Brain microvascular endothelial cell (primary cell): ENCODE measurements around the gene ANKRD36.
"Not testable (repeated sequence)": the region's sequence is repeated elsewhere in the genome, so short reads cannot be mapped to it uniquely, and the experiment has no call there.

Experiments used
- DNase-seq: peaks from one replicate; pipeline ENCODE4 v3.0.0-alpha.2; 2020
- H3K27ac ChIP-seq: fragments of 250-450 bp; sonication (Bioruptor Pico); 2 replicates; pipeline ENCODE4 v1.5.1; 2020; ENCODE audit warnings: mild to moderate bottlenecking, moderate library complexity
- H3K27me3 ChIP-seq: fragments of 250-450 bp; sonication (Bioruptor Pico); replicated peaks from 2 replicates; pipeline ENCODE4 v1.5.1; 2020; ENCODE audit warnings: mild to moderate bottlenecking
- H3K36me3 ChIP-seq: fragments of 250-450 bp; sonication (Bioruptor Pico); replicated peaks from 2 replicates; pipeline ENCODE4 v1.5.1; 2020; ENCODE audit warnings: mild to moderate bottlenecking
- H3K4me3 ChIP-seq: 2 replicates; pipeline ENCODE4 v1.5.1; 2011; ENCODE audit warnings: low read depth, mild to moderate bottlenecking, control low read depth, low read length, moderate library complexity
- CTCF ChIP-seq: IDR thresholded peaks from 2 replicates; pipeline ENCODE4 v1.5.1; 2011; ENCODE audit warnings: low read depth, mild to moderate bottlenecking, moderate library complexity, low read length, control low read depth, inconsistent platforms; ENCODE audit errors: missing control alignments
- in situ Hi-C: cut with HindIII; loops from 2 replicates; pipeline ENCODE4 v1.10.0; 2017; ENCODE audit warnings: low sequenced_read_pairs, low pct_ligation_motif_present

The ANKRD36 gene

GRCh38 chr2:97113050-97113881 is at the start of gene ANKRD36:
TSS of gene ANKRD36 (plus strand) at chr2:97113153. CDS start at chr2:97113740, 587 bp downstream.
- peak; percentile 42 for TF ChIP-seq CTCF
- Histone ChIP-seq H3K27ac (peak within 1 kb of the TSS; percentile 70), H3K4me3 (peak within 1 kb of the TSS; percentile 71)
- peak; percentile 69 for DNase-seq
- H3K27me3 ChIP-seq, H3K36me3 ChIP-seq, in situ Hi-C loops: not testable (repeated sequence)

- H3K27ac ChIP-seq, H3K4me3 ChIP-seq, in situ Hi-C loops, H3K27me3 ChIP-seq, H3K36me3 ChIP-seq, DNase-seq: not testable (repeated sequence)
Measured at GRCh38 chr2:97066030-97066429, 46.9 kb upstream of the ANKRD36 start.

- Histone ChIP-seq H3K36me3 (no peaks in the 10 kb centered on the region), H3K4me3 (no peak overlapping the region), H3K27me3 (no peaks in the 10 kb centered on the region), H3K27ac (no peak overlapping the region)
- DNase-seq, result no peak
- TF ChIP-seq CTCF, result no peak
- in situ Hi-C loops, result no loop called here
Measured at GRCh38 chr2:97067279-97068004, 45.5 kb upstream of the ANKRD36 start.

- no peak for DNase-seq
- Histone ChIP-seq H3K27ac (no peak overlapping the region), H3K4me3 (no peak overlapping the region), H3K36me3 (no peaks in the 10 kb centered on the region), H3K27me3 (no peaks in the 10 kb centered on the region)
- in situ Hi-C loops, result no loop called here
- TF ChIP-seq CTCF, result no peak
Measured at GRCh38 chr2:97068074-97068473, 44.9 kb upstream of the ANKRD36 start.

GRCh38 chr2:97068722-97069121 is 44.2 kb upstream of the ANKRD36 start:
- H3K27ac ChIP-seq, H3K27me3 ChIP-seq, DNase-seq, H3K4me3 ChIP-seq, in situ Hi-C loops, H3K36me3 ChIP-seq: not testable (repeated sequence)

GRCh38 chr2:97070915-97071314 is 42.0 kb upstream of the ANKRD36 start:
- DNase-seq, H3K4me3 ChIP-seq, H3K27ac ChIP-seq, H3K27me3 ChIP-seq, H3K36me3 ChIP-seq, in situ Hi-C loops: not testable (repeated sequence)

- H3K27ac ChIP-seq, H3K4me3 ChIP-seq, in situ Hi-C loops: not testable (repeated sequence)
Measured at GRCh38 chr2:97077213-97077612, 35.7 kb upstream of the ANKRD36 start.

GRCh38 chr2:97080855-97081254 is 32.1 kb upstream of the ANKRD36 start:
- in situ Hi-C loops, DNase-seq, H3K27me3 ChIP-seq, H3K27ac ChIP-seq, H3K4me3 ChIP-seq, H3K36me3 ChIP-seq: not testable (repeated sequence)

More at GRCh38 chr2:97077213-97077612, 35.7 kb upstream of the ANKRD36 start:
- DNase-seq, H3K27me3 ChIP-seq, H3K36me3 ChIP-seq: not testable (repeated sequence)

GRCh38 chr2:97082206-97082605 is 30.7 kb upstream of the ANKRD36 start:
- H3K4me3 ChIP-seq, H3K27ac ChIP-seq, H3K36me3 ChIP-seq, DNase-seq, H3K27me3 ChIP-seq, in situ Hi-C loops: not testable (repeated sequence)

GRCh38 chr2:97083516-97083915 is 29.4 kb upstream of the ANKRD36 start:
- DNase-seq, H3K4me3 ChIP-seq, H3K36me3 ChIP-seq, H3K27me3 ChIP-seq, H3K27ac ChIP-seq, in situ Hi-C loops: not testable (repeated sequence)

GRCh38 chr2:97085093-97085492 is 27.9 kb upstream of the ANKRD36 start:
- DNase-seq, H3K4me3 ChIP-seq, in situ Hi-C loops, H3K36me3 ChIP-seq, H3K27ac ChIP-seq, H3K27me3 ChIP-seq: not testable (repeated sequence)
